CD4-positive, alpha-beta T cell treated with Interleukin-1 beta for 1 hour (primary cell): Measurements from ENCODE around the gene OPCML.

Experiments
- DNase-seq, 2 donors: peaks; one replicate each; pipeline ENCODE4 v3.0.0-alpha.2; 2020 to 2022

The OPCML gene

GRCh38 chr11:132910011-132910760 lies 622.1 kb downstream of the OPCML start:
- DNase-seq: no peak

GRCh38 chr11:132909021-132909606 lies 623.2 kb downstream of the OPCML start:
- no peak for DNase-seq

GRCh38 chr11:132908414-132908810 lies 623.9 kb downstream of the OPCML start:
- DNase-seq: no peak

- no peak for DNase-seq
Observed at GRCh38 chr11:132907651-132908413, 624.5 kb downstream of the OPCML start.

- DNase-seq: no peak
Observed at GRCh38 chr11:132904607-132905006, 627.7 kb downstream of the OPCML start.

- DNase-seq: no peak
Observed at GRCh38 chr11:132904091-132904490, 628.2 kb downstream of the OPCML start.

GRCh38 chr11:132901638-132902471 lies 630.4 kb downstream of the OPCML start:
- no peak for DNase-seq

- DNase-seq: no peak
Observed at GRCh38 chr11:132898676-132899075, 633.6 kb downstream of the OPCML start.

GRCh38 chr11:132898021-132898420 lies 634.3 kb downstream of the OPCML start:
- DNase-seq: no peak

GRCh38 chr11:132895340-132895739 lies 637.0 kb downstream of the OPCML start:
- no peak for DNase-seq

- DNase-seq: no peak
Observed at GRCh38 chr11:132894606-132895005, 637.7 kb downstream of the OPCML start.

GRCh38 chr11:132892876-132893275 lies 639.4 kb downstream of the OPCML start:
- no peak for DNase-seq

- no peak for DNase-seq
Observed at GRCh38 chr11:132888226-132888625, 644.1 kb downstream of the OPCML start.

GRCh38 chr11:132886335-132886734 lies 646.0 kb downstream of the OPCML start:
- DNase-seq: no peak

- no peak for DNase-seq
Observed at GRCh38 chr11:132883241-132883640, 649.1 kb downstream of the OPCML start.

GRCh38 chr11:132881622-132882021 lies 650.7 kb downstream of the OPCML start:
- no peak for DNase-seq

- no peak for DNase-seq
Observed at GRCh38 chr11:132878111-132878510, 654.2 kb downstream of the OPCML start.

- DNase-seq: no peak
Observed at GRCh38 chr11:132876705-132877104, 655.6 kb downstream of the OPCML start.

- DNase-seq: no peak
Observed at GRCh38 chr11:132876239-132876638, 656.1 kb downstream of the OPCML start.

GRCh38 chr11:132874638-132875037 lies 657.7 kb downstream of the OPCML start:
- no peak for DNase-seq

- no peak for DNase-seq
Observed at GRCh38 chr11:132873841-132874240, 658.5 kb downstream of the OPCML start.

GRCh38 chr11:132872211-132872610 lies 660.1 kb downstream of the OPCML start:
- no peak for DNase-seq
